NCI-H524 treated with DMSO at 0.1 percent for 48 hours (cell line): Measurements from ENCODE around the gene LTBR.
"Not testable (repeated sequence)": the region's sequence is repeated elsewhere in the genome, so short reads cannot be mapped to it uniquely, and the experiment has no call there.

Experiments used
- DNase-seq: peaks from one replicate; lab custom pipeline; 2025; lab: John Stamatoyannopoulos, UW

LTBR gene

DNA sequence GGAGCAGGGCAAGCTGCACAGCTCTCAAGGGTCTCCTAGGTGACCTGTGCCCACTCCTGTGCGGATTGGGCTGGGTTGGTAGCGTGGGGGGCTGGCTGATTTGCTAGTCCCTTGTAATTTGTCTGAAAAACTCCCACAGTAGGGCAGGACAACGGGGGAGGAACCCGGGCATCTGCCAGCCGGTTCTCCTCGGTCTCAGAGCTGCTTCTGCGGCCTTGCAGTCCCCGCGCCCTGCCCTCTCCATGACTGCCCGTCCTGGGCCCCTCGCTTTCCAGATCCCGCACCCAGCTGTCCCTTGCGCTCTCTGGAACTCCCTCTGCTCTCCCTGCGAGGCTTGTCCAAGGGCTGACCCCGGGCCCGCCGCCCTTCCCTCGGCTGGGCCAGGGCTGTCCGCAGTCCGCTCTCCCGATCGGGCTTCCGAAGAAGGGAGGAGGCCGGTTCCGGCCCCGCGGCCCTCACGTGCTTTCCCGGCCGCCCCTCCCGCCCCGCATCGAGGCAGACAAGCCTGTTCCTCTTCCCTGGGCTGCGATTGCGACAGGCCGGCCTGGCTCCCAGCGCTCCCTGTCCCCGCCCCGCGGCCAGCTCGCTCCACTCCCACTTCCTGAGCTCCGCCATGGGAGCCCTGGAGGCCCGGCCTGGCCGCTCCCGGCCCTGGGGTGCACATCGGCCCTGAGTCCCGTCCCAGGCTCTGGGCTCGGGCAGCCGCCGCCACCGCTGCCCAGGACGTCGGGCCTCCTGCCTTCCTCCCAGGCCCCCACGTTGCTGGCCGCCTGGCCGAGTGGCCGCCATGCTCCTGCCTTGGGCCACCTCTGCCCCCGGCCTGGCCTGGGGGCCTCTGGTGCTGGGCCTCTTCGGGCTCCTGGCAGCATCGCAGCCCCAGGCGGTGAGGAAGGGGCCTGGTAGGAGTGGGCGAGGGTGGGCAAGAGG lies at the start of gene LTBR:
TSS of gene LTBR (plus strand) at position 591 of the 927 bp plus-strand sequence. CDS start at position 788, 197 bp downstream.
- DNase-seq: no peak

DNA sequence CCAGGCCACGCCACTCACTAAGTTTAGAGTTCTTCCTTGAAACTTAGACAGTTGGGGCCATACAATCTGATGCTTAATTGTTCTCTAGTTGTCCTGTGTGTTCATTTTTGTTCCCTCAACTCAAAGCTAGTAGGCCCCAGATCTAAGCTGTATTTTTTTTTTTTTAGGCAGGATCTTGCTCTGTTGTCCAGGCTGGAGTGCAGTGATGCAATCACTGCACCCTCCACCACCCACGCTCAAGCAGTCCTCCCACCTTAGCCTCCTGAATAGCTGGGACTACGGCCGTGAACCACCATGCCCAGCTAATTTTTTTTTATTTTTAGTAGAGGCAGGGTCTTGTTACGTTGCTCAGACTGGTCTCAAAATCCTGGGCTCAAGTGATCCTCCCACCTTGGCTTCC lies 49.6 kb upstream of the LTBR start:
- no peak for DNase-seq

DNA sequence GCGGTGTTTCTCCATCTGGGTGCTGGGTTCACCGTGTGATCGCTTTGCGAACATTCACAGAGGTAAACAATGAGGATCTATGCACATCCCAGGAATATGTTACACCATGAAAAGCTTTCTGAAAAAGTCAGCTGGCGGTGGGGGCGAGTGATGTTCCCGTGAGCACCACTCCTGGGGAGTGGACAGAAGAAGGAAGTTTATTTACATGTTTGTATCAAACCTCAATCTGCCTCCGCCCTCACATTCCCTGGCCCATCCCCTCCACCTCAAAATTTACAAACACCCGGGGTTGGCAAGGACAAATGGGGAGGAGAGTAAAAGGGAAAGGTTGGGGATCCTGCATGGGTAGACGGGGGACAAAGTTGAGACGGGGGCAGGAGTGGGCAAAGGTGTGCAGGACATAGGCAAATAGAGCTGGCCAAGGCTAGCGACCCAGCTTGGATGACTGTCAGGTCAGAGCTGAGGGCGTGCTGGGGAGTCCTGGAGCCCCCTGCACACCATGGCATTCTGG lies 49.0 kb upstream of the LTBR start:
- DNase-seq: no peak

DNA sequence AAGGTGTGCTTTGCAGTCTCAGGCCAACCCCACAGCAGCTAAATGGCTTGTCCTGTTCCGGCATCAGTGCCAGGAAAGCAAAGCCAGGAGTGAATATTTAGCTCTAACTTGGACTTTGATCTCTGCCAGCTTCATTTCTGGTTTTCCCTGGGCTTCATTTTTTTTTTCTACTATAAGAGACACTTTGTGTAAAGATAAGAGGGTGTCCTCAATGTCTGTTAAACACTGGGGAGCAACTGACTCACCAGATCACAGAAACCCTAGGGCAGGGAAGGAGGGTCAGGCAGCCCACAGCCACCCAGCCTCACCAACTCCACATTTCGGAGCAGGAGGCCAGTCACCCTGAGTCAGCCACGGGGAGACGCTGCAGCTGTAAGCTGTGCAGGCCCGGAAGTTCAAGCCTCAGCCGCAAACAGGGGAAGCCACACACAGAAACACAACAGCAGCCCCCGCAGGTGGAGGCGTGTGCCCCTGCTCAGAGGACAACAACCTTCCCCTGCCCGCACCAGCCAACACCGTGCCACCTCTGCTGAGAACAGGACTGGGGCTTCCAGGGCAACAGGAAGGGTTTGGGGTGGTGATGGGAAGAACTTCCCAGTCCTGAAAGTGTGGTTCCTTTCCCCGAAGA lies 48.4 kb upstream of the LTBR start:
- DNase-seq: no peak

DNA sequence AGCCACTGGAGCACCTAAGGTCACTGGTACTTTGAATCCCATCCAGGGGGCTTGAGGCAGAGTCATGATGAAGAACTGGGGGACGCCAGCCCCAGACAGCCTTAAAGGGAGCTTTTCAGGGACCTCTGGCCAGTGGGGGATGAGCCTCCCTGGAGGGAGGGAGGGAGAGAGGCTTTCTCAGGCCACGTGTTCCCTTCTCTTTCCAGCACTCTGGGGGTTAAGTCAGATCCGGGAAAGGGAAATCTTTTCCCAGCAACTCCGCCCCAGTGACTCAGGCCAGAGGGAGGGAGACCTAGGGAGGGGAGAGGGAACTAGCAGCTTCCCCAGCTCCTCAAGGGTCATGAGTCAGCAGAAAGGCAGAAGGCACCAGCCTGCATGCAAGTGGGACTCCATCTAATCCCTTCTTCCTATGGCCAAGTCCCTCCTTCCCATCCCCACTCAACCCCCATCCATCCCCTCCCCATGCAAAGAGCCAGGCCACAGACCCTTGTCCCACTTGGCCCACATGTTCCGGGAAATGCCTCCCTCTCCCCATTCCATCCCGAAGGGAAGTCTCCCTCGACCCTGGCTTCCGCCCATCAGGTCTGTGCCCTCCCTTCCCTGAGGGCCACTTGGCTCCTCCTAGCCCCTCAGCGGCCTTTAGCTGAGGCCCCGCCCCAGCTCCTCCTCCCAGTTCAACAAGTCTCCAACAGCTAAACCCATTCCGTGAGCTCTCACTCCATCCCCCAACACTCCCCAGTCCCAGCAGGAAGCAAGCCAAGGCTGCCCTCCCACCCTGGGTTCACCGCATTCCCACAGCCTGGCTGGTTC lies 47.7 kb upstream of the LTBR start:
- peak; percentile 35 for DNase-seq

DNA sequence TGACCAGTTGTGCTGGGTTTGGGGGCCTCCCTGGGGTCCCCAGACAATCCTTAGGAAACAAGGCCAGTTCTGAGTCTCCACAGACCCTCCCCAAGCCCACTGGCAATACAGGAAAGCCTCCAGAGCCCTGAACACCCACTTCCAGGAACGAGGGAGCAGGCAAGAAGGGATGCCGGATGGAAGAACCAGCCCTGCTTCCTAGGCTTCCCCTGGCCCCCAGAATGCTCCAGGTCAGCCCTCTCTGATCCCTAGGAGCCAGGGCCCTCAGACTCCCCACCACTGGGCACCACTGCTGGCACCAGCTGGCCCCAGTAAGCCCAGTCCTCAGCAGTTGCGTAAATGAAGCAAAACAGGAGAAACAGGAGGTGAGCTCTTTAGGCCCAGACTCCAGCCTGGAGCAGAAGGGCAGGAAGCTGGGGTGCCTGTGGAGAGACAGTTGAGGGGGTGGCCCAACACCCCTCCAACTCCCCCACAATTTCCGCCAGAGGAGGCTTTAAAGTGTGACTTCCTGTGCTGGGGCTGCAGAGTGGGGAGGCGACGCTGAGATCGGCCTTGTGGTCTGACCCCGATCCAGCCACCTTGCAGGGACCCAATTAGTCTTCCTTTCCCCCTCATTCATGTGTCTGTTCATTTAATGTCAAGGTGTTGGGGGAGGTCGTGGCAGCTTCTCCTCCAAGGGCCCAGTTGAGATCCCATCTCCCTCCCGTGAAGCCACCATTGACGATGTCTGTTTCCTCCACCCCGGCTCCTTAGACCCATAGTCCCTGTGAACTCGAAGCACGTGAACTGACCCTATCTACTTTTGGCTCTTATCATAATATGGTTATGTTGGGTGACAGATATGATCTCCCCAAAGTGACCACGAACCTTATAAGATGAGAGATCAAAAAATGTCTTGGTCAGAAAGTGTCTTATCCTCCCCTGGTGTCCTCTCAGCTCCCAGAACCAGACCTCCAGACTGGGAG lies 46.8 kb upstream of the LTBR start:
- DNase-seq: no peak

DNA sequence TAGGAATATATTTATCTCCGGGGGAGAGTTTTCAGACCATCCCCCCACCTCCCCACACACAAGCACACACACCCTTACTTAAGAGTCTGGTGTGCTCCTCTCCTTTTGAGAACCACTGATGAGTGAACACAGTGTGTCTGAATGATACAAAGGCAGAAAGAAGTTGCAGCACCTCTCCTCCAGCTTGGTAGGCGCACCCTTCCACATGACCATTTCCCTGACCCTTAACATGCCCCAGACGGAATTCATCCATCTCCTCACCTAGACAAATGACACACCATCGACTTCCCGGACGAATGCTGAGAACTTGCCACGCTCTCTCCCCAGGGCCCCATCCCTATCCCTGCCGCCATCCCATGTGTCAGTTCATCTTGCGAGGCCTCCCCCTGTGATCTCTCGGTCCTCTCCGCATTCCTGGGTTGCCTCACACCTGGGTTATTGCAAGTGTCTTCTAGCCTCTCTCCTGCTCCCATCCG lies 46.0 kb upstream of the LTBR start:
- no peak for DNase-seq

DNA sequence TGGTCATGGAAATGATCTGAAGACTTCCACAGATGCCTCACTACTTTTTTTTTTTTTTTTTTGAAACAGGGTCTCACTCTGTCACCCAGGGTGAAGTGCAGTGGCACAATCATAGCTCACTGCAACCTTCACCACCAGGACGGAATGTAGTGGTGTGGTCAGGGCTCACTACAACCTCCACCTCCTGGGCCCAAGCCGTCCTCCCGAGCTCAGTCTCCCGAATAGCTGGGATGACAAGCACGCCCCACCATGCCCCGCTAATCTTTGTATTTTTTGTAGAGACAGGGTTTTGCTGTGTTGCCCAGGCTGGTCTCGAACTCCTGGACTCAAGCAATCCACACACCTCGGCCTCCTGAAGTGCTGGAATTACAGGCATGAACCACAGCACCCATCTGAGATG lies 45.4 kb upstream of the LTBR start:
- not testable (repeated sequence) for DNase-seq

DNA sequence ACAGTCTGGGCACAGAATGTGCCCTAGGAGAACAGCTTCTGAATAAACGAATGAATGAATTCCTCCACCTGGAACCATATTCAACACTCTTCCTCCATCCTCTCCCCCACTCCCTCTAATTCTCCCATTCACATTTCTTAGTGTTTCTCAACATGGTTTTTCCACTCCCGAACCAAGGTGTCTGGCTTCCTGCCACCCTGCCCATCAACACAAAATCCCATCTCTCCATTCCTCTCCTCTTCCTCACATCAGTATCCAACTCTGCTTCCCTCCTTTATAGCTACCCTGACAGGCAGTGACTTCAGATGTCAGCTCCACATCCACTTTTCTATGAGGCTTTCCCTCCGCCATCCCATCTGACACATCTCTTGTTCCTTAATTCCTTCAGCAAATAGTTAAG lies 45.0 kb upstream of the LTBR start:
- DNase-seq: no peak

DNA sequence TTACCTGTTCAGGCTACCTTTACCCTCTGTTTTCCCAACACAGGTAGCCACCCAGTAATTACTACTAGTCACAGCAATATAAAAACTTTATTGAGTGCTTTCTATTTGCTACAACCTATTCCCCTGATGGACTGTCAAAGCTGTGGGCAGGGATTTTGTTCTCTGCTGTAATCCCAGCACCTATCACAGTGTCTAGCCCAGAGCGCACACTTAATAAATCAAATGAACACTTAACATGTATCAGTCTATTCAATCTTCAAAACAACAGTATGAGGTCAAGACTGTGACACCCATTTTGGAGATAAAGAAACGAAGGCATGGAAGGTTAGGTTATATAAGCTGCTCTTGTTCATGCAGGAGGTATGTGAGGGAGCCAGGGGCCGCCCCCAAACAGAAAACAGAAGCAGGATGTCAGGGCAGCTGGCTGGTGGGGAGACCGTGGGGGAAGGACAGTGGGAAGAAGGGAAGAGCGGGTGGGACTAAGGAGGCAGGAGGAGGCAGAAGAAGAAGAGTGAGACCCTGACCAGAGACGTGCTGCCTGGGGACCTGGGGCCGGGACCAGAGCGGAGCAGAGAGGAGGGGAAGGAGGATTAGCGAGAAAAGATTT lies 43.8 kb upstream of the LTBR start:
- DNase-seq: no peak

DNA sequence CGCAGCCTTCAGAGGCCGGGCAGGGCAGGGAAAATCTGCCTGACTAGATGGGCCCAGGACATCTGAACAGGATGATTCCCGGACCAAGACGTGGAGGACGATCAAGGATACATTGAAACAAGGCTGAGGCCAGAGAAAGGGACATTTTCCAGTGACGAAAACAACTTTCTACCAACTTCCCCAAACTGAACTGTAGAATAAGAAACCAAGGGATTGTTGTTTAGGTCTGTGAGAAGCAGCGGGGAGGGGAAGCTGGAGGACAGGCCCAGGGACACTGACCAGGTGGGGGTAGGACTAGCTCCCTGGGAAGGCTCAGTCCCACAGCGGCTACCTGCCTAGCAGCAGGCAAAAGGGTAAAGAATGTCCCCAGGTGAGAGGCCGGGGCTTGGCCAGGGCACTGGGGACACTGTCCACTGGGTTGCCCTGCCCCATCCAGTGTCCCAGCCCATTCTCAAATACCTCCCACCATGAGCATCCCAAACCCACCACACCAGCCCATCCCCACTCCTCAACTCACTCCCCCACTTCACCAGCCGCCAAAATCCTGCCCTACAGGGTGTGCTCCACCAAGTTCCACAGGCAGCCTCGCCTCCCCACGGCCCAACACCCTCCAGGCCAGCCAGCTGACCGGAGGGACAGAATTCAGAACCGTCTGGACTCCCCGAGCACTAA lies 43.1 kb upstream of the LTBR start:
- no peak for DNase-seq

DNA sequence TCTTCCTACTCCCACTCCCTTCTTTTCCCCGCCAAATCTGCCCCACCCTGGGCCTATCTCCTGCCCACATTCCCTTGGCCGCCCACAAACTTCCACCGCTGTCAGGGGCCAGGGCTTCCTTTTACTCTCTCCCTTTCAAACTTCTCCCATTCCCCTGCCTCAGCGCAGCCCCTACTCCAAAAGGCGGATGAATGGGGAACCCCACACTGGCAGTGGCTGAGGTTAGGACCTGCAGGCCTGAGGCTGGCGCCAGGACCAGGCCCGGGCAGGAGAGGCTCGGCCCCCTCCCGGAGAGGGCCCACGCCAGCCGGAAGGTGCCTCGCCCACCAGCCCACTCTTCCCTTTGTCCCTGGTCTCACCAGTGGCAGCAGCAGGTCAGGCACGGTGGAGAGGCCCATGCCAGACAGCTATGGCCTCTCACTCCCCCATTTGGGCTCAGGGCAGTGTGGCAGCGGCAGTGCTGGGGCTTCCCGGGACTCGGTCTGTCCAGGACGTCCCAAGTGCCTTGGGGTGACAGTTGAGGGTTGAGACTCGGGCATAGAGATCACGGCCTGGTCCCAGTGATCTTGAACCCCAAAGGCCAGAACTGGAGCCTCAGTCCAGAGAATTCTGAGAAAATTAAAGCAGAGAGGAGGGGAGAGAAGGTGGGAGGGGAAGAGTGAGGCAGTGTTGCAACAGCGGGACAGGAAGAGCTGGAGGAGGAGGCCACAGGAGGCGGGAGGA lies 42.4 kb upstream of the LTBR start, which contains the start of gene TNFRSF1A:
TSS of gene TNFRSF1A (minus strand) at position 660 of the 723 bp plus-strand sequence. CDS start at position 398, 262 bp downstream.
- no peak for DNase-seq

DNA sequence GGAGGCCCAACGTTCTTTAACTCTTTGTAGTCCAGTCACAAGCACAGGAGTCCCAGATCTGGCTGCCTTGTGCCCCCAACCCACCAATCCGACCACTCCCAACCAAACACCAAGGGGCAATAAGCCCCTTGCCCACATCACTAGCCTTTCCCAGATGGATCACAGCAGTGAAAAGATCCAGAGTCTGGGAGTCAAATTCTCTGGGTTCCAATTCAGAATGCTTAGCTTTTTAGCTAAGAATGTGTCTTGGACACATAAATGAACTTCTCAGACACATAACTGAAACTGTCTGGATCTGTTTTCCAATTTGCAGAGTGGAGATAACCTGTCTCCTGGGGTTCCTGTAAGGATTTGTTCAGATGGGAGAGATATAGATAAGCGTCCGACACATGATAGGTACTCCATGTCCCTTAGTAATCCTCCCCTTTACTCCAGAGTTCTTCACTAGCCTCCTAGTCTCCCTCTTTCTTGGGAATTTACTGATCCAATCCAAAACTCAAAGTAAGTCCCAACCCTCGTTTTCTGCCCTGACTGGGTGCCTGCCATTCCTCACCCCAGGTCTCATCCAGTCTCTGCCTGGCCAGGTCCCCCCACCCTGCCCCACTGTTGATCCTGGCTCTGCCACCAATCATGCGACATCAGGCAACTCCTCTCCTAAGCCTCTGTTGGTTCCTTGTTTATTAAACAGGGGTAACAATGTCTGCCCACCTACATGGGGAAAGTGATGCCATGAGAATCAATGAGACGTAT lies 41.6 kb upstream of the LTBR start:
- no peak for DNase-seq

DNA sequence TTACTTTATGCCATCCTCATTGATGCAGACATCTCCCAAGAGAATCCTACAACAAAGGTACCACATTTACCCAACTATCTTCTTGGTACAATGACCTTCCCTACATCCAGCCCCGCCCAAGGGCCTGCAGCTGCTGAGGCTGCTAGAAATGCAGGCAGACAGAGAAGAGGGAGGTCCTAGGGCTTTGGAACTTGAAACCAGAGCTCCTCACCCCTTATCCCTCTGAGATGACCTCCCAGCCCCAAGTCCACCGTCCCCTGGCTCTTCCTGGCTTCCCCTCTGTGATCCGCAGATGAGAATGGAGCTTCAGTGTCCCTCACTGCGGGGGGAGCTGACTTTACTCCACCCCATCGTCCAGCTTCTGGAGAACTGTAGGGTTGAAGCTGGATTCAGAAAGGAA lies 40.4 kb upstream of the LTBR start:
- no peak for DNase-seq

DNA sequence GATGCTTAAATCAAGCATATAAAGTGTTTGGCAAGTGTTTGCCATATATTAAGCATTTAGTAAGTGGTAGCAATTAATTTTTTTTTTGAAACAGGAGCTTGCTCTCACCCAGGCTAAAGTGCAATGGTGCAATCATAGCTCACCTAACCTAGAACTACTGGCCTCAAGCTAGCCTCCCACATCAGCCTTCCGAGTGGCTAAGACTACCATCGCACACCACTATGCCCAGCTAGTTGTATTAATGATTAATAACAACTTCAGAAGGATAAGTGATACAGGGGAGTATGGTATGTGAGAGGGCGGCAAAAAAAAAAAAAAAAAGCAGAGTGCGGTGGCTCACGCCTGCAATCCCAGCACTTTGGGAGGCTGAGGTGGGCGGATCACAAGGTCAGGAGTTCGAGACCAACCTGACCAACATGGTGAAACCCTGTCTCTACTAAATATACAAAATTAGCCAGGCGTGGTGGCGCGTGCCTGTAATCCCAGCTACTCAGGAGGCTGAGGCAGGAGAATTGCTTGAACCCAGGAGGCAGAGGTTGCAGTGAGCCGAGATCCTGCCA lies 39.8 kb upstream of the LTBR start:
- not testable (repeated sequence) for DNase-seq

DNA sequence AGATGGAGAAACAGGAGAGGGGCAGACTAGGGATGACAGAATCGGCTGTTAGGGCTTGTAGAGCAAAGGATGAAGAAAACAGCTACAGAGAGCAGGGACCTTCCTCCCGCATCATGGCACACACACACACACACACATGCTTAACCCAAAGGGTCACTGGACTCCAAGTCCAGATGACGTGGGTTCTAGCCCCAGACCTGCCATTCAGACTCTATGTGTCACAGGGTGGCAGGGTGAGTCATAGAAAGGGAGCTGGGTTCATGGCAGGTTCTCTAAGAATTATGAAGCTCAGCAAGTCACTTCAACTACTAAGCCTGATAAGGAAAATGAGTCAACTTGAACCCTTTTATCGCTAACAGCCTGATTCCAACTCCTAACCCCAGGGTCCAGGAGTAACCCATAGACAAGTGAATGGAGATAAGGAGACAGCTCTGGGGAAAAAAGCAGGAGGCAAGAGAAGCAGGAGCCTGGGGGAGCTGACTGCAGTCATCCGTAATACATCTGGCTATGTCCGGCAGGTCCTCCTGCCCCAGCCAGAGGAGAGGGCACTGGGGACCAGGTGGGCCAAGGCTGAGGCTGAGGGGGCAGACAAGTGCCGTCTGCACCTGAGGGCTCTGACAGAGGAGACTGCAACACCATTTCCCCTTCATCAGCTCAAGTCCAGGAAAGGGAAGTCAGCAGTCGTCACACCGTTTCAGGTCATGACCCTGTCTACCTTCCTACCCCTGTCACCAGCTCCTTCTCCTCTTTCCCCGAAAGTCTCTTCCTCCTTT lies 38.5 kb upstream of the LTBR start:
- DNase-seq: no peak

DNA sequence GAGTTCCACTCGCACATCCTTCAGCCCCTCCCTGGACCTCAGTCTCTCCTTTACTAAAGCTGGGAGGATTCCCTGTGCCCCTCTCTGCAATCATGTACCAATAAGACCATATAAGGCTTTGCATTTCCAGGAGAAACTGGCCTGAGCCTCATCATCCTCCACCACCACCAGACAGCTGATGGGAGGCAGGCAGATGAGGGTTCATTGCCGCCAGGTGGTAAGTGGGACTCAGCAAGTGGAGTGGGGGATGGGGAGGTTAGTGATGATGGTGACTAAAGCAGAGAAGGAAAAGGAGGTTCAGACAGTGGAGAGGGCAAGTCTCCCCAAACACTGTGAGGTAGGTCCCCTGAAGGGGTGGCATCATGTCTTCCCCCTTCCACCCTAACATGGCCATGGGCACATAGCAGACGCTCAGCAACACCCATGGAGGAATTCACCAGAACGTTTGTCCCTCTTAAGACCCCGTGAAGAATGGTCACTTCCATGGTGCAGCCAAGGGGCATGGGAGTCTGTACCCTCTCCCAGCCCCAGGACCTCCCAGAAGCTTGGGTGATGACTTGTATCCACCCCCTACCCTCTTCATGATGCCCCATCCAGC lies 37.6 kb upstream of the LTBR start:
- no peak for DNase-seq
